GM21526 (cell line): ENCODE results near the gene MAP4K1.

Experiments used
- ATAC-seq: cut with Tn5 transposase; IDR thresholded peaks from one replicate; pipeline ENCODE4 v1.9.1; 2021; ENCODE audit warnings: moderate library complexity; ENCODE audit not compliant: unreplicated experiment, low FRiP score

Gene MAP4K1

DNA sequence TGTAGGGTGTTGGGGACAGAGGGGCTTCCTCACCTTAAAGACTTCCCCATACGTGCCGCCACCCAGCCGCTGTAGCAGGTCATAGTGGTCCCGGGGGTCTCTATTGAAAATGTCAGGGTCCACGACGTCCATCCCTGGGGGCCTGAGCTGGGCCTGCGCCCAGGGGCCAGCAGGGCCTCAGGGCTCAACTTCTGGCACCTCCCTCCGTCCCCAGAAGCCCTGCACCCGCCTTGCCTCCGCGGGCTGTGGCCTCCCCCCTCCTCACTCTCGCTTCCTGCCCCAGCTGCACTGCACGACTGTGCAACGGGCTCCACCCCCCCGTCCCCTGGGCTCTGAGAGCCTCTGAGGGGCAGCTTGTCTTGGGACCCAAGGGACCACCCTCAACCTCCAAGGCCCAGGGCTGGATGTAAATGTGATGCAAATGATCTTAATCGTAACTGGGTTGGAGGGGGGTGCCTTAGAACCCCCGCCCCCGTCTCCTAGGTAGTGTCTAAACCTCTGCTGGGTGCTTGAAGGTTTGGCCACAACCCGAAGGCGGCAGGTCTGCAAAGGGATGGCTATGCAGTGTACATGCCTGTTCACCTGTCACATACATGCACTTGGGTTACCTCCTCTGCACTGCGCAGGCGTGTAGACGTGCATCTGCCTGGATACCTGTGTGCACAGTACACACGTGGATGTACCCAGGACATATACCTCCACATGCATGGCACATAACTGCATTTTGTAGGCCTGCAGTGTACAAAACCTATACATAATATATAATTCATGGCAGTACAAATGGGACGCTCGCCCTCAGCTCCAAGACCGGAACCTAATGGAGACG is at the start of gene MAP4K1:
TSS of gene MAP4K1 (minus strand) at position 190 of the 826 bp plus-strand sequence. CDS start at position 132, 58 bp downstream.
- ATAC-seq, result peak; percentile 43

DNA sequence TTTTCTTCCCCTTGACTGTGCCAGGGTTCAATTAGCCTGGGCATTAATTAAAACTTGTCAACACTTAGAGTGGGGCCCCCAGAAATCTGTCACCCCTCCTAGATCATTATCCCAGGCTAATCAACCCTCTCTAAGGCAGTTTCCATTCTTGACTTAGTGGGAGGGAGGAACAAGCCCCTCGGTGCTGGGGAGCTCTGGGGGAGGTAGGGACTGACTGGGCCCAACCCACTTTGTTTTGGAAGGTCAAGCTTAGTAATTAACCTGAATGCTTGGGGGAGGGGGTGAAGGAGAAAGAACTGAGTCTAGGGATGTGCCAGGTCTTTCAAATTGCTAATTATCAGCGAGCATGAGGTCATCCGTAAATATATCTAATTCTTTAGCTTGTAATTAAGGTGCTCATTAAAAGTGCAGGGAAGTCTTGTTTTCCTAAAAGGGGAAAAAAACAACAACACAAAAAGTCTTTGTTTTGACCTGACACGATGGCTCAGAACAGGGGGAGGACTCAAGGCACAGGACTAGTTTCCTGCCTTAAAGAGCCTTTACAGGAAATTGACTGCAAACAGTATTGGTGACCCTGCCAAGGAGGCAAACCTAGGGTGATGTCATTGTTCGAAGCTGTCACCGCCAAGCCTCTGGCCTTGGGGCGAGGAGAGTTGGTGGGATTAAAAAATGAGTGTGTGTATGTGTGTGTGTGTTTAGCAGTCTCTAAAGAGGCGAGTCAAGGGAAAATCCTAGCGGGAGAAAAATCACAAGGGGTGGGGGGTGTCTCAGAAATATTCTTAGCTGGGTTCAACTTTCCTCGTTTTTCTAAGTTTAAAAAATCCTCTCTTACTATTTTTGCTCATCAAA is 49.1 kb upstream of the MAP4K1 start:
- ATAC-seq, result no peak

DNA sequence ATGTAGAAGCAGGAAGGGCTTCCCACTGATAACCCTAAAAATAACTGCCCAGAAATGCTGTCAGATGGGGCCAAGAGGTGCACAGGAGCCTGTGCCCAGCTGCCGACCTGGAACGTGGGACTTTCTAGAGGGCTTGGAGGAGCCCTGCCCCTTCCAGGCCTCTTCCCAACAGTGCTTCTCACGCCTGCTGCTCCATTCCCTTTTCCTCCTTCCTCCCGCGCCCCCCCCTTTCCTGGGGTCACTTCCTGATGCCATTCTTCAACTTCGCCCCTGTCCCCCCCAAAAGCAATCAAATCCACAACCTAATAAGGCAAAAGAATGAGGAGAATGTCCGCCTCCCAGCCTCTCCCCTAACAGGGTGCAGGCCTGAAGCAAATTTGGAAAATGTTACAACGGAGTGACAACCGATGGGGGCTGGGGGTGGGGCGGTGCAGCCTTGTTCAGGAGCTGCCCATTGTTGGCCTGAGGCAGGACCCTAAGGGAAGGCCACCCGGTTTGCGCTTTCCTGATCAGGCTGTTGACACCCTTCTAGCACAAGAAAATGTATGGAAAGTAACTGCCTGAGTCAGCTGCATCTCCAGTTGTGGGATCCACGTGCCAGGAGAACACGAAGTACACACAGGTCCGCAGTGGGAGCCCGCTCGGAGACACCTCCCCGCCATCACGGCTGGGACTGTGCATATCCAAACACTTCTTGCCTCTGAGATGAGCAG is 48.4 kb upstream of the MAP4K1 start:
- no peak for ATAC-seq

DNA sequence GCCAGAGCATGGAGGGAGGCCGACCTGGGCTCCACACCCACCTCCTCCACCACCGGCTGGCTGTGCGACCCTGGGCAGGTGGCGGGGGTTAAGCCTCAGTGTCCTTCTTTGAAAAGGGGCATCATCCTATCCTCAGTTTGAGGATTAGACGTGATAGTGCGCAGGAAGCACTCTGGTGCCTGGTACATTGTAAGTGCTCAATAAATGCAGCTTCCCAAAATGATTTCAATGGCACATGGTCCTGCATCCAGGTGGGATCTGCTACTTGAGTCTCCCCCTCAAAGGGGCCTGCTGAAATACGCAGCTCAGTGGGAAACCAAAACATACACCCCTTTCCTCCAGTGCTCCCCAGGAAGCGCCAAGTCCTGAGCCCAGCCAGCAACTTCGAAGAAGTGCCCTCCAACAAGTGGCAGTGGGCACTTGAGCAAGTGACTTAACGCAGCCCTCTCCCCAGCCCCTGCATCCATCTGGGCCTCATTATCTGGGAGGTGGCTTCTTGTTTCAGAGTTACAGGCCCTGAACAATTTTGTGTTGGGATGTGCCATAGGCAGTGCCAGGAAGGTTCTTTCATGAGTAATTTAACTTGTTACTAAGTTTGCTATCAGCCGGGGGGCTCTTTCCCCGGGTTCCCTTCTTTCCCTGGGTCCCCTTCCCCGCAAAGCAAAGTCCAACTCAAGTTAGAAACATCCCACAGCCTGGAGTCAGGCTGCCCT is 47.6 kb upstream of the MAP4K1 start:
- no peak for ATAC-seq

DNA sequence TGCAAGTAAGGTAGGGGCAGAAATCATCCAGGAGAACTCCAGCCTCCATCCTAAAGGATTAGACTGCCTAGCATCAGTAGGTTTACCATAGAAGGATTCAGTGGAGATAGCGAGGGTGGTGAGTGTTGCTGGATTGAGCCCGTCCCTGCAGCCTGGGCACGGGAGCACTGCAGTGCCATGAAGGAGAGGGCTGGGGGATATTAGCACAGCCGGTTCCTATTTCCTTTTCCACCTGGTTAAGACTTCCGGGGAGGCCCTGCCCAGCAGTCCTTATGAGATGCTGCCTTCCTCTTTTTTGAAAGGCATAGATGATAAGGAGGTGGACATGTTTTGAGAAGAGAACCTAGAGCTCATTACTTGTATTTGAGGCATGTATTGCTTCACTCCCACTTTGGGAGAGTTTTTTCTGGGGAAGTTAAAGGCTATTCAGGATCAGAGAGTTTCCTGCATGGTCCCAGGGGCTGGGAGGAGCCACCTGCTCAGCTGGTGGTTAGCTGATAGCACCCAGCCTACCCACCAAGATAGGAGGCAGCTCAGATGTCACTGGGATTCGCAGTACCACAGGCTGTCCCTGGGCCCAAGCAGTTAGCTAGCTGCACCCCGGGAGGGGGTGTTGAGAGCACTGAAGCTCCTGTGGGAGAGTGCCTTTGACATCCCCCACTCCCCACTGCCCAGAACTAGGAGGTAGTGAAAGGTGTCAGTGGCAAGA is 46.9 kb upstream of the MAP4K1 start:
- no peak for ATAC-seq

DNA sequence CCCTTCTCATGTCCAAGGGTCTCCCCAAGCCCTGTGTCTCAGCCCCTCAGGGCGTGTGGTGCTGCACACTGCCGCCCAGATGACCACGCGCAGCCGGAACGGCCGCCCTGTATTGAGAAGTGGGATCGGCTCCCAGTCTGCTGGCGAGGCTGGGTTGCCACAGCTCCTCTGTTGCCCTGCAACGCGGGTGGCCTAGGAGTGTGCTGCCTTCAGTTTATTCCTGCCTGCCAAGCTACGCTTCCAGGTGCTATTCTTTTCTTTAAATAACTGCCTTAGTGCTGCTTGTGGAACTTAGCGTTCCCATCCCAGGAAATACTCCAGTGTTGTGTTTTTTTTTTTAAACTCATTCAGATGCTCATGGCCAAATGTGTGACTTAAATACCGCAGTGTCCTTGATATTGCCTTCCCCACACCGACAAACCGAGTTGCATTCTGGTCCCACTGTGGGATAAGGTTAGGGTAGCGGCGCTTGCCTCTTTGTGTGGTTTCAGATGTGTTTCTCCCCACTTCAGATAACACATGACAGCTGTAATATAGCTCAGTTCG is 46.3 kb upstream of the MAP4K1 start:
- no peak for ATAC-seq

DNA sequence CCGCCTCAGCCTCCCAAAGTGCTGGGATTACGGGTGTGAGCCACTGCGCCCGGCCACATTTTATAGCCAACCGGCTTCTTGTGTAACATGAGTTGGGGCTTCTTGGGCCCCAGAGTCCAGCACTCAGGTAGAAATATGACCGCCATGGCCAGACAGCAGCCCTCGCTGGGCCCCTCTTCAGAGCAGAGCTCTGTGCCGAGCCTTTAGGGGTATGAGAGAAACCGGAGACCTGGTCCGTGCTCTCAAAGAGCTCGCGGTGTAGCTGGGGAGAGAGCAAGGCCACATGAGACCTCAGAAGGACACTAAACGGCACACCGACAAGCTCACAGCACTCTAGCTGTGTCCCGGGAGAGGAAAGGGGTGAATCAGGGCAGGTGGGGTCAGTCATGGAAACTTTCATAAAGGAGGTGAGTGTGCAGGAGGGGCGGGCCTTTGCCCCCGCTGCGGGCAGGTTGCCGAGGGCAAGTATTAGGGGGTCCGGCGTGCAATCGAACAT is 45.5 kb upstream of the MAP4K1 start:
- ATAC-seq, result no peak

DNA sequence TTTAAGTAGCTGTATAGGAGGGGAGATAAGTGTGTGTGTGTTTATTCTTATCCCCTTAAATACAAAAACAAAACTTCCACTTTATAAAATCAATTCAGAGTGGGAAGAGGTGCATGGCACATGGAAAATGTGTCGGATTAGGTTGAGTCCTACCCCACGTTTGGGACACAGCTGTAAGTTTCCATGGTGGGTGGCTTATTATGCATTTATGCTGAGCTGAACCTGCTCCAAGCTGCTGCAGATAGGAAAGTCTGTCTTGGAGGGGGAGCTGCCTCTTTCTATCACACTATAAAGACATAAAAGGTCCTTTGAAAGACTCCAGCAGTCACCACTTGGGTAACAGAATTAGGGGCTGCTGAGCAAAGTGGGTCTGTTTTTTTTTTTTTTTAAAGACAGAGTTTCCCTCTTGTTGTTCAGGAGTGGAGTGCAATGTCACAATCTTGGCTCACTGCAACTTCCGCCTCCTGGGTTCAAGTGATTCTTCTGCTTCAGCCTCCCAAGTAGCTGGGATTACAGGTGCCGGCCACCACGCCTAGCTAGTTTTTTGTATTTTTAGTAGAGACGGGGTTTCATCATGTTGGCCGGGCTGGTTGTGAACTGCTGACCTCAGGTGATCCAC is 44.9 kb upstream of the MAP4K1 start:
- no peak for ATAC-seq

DNA sequence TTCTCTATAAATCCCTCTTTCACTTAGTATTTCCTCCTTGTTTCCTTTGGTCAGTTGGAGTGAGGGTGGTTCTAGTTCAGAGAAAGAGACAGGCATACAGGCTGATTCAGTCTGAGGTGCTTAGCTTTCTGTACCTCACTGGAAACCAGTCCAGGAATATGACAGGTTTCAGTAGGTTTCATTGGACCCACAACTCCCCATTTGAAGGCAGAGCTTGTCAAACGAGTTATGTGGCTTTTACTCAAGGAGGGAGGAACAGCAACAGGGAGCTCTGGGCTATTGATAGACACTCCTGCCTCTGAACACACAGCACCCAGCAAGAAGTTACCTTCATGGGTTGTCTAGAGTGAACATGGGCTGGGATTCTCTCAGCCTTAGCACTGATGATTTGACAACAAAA is 44.2 kb upstream of the MAP4K1 start:
- ATAC-seq, result no peak

DNA sequence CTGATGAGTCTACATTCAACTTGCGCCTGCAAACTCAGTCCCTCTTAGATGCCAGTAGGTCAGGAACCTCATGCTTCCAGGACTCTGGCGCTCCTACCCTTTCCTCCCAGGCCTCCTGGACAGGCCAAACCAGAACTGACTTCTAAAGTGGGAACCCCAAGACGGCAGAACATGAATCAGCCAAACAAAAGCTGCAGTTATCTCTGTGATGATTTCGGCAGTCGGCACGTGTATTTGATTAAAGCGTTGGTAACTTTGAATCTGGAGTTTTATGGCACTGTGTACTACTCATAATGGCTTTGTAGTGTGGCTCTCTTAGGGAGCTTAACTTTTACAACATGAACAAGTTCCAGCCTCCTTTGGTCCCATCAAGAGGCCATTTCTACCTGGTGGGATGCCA is 43.4 kb upstream of the MAP4K1 start:
- no peak for ATAC-seq

DNA sequence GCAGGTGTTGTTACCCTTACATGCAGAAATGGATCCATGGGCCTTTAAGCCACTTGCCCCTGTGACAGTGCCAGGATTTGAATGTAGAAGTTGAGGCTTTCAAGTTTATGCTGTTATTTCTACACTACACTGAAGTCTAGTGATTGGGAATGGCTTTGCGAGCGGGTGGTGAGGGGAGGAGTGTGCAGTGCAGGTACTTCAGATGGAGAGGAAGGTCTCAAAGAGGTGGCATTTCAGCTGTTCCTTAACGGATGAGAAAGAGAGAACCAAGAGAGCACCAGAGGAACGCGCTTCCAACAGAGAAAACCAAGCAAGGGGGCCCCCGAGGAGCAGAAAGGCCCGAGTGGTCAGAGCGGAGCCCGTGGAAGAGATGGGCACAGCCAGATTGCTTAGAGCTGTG is 43.0 kb upstream of the MAP4K1 start:
- no peak for ATAC-seq

DNA sequence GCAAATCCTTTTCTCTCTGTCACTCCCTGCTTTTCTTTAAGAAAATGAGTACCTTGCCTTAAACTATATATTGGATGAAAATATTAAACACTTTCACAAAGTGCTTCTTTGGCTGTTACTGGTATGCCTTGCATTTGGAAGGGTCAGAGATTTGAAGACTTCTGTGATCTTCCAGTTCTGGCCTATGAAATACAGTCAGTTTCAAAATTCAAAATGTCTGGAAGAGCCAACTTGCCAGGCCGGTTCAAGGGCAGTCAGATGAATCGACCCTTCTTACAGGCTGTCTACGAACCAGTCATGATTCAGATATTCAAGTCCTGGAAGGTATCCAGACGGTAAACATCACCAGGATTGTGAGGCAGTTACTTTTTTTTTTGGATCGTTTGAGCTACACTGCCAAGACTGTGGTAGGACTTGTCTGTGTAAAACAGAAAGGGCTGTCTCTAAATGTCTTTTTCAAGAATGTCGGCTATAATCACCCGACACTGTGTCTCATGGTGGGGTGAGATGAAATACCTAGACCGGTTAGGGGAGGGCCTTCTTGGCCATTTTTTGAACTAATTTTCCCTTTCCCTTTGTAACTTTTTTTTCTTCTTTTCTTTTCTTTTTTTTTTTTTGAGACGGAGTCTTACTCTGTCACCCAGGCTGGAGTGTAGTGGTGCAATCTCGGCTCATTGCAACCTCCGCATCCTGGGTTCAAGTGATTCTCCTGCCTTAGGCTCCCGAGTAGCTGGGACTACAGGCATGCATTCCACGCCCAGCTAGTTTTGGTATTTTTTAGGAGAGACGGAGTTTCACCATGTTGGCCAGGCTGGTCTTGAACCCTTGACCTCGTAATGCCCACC is 40.9 kb upstream of the MAP4K1 start:
- no peak for ATAC-seq

DNA sequence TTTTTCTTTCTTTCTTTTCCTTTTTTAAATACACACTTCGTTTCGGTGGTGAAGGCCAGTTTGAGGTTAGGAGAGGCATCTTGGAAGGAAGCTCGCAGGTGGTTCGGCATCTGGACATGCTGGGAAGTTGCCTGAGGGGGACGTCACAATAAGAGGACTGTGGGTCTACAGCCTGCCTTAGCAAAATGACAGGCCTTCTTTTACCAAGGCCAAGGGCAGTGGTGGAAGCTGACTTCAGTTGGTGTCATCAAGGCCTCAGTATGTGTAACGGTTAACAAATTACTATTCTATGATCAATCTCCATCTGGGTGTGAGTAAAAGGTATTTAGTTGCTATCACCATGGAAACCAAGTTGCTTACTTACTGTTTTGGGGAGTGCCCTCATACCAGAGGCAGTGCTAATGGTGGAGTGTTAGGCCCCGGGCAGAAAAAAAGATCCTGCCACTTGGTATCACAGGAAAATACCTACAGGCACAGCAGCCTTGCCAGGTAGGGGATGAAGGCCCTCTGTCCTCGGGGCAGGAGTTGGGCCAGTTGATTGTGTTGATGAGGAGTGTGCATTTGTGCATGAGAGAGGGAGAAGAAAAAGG is 40.0 kb upstream of the MAP4K1 start:
- ATAC-seq, result no peak

DNA sequence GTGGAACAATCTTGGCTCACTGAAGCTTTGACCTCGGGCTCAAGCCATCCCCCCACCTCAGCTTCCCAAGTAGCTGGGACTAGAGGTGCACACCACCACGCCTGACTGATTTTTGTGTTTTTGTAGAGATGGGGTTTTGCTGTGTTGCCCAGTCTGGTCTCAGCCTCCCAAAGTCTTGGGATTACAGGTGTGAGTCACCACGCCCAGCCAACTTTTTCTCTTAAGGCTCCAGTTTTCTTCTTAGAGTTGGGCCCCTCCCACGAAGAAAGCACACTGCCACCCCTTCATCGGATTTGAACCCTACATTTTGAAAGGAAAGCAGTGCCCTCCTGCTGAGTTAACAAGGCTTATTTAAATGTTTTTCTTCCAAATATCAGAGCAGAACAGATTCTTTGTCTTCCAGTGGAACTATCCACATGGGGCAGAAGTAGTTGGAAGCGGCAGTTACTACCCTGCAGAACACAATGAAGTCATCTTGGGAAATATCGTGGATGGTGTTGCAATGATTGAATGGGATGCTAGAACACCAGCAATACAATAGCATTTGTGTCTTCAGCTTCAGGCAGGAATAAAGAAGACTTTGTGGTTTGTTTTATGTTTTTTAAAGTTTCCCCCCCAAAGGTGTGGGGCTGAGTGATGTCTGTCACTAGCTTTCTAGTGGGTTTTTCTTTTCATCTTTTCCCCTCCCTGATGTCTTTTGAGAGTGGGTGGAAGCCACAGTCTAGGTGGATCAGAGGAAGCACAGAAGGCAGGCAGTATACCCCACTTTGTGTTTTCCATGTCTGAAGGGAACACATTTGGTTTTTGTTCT is 38.6 kb upstream of the MAP4K1 start:
- ATAC-seq, result no peak

DNA sequence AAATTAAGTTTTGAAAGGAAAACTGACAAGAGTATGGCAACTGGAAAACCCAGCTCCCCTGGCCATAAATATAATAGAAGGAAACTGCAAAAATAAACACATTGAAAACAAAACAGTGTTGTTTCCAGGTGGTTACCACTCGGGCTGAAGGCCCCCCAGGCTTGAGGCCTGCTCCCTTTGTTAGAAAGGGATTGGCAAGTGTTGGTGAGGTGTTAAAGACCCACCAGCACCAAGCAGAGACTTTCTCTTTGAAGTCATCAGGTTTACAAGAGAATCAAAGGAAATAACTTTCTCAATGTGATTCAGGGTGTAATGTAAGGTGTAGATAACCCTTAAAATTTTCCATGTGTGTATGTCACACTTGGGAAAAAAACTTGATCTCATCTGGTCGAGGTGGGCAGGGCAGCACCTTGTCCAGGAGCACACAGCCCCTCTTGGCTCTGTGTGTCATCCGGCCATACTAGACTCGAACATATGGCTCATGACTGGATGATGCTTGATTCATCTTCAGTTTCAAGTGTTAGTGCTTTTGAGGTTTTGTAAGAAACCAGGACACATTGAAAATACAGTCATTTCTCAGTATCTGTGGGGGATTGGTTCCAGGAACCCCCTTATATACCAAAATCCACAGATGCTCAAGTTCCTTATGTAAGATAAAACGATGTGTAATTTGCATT is 37.5 kb upstream of the MAP4K1 start:
- ATAC-seq, result no peak

DNA sequence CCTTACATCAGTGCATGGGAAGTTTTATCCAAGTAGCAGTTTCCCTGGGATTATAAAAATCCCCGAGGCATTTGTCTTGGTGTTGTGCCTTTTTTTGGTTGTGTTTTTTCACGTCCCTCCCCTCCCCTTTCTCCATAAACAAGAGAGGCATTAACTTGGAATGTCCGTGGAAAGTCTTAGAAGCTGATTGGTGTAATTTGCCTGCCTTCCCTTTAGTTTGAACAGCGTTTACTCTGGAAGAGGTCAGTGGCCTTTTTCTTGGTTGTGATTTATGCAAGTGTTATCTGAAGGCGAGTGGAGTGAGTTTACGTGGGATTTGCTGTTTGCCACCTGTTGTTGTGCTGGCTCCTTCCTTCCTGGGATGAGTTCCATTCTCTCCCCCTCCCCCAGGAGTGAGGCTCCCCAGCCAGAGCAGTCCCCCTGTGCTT is 36.9 kb upstream of the MAP4K1 start:
- ATAC-seq, result no peak
